H1 (cell line): ENCODE results near the gene FAM219A. TPM values are rescaled to one million over a fixed set of nuclear protein-coding genes. Genes with fewer than 3 reads are reported as not detected.
A peak's percentile ranks its signal among the peaks of the same experiment; 100 is the strongest.

Experiments
- CTCF ChIA-PET: fragments of 300-600 bp; sonication (Branson Sonifier 250); formaldehyde crosslinking; loops from one replicate; lab custom pipeline; 2021; ENCODE audit not compliant: partially characterized antibody; lab: Charles Lee
- POLR2A ChIA-PET: fragments of 300-600 bp; sonication (Branson Sonifier 250); formaldehyde crosslinking; loops from one replicate; lab custom pipeline; 2021; ENCODE audit warnings: inconsistent platforms; ENCODE audit not compliant: partially characterized antibody; lab: Charles Lee
- DNase-seq, 2 experiments: peaks; one replicate each; pipeline versions ENCODE4 v3.0.0 to v3.0.0-alpha.2; 2010 to 2022; ENCODE audit warnings: low spot score in 2 of 2, low read depth in 1 of 2, mixed read lengths in 1 of 2
- FAIRE-seq: peaks from 2 replicates; lab custom pipeline; 2011; peaks lifted over from hg19 to GRCh38; lab: Jason Lieb, UNC
- H2AFZ ChIP-seq: 2 replicates; pipeline ENCODE4 v1.8.1; 2012; ENCODE audit warnings: low read length, inconsistent platforms
- H2AK5ac ChIP-seq: 2 replicates; pipeline ENCODE4 v1.6.1; 2013; ENCODE audit warnings: low read depth, low read length
- H2BK120ac ChIP-seq: replicated peaks from 2 replicates; pipeline ENCODE3; 2013; ENCODE audit warnings: low read depth, low read length, inconsistent platforms
- H2BK12ac ChIP-seq: 2 replicates; pipeline ENCODE4 v1.6.1; 2013; ENCODE audit warnings: low read depth, low read length
- H2BK15ac ChIP-seq: 2 replicates; pipeline ENCODE4 v1.6.1; 2013; ENCODE audit warnings: low read length
- H2BK20ac ChIP-seq: 2 replicates; pipeline ENCODE4 v1.6.1; 2013; ENCODE audit warnings: low read length
- H2BK5ac ChIP-seq: 2 replicates; pipeline ENCODE4 v1.6.1; 2013; ENCODE audit warnings: low read depth, low read length
- H3K14ac ChIP-seq: 2 replicates; pipeline ENCODE4 v1.6.1; 2013; ENCODE audit warnings: inconsistent platforms; ENCODE audit not compliant: insufficient read length
- H3K18ac ChIP-seq: 2 replicates; pipeline ENCODE4 v1.6.1; 2013; ENCODE audit warnings: low read length; ENCODE audit errors: extremely low read depth
- H3K23ac ChIP-seq: 2 replicates; pipeline ENCODE4 v1.6.1; 2013; ENCODE audit warnings: inconsistent platforms; ENCODE audit not compliant: insufficient read length
- H3K23me2 ChIP-seq: 2 replicates; pipeline ENCODE4 v1.6.1; 2013; ENCODE audit warnings: low read depth, low read length
- H3K27ac ChIP-seq: 2 replicates; pipeline ENCODE4 v1.6.1; 2011; ENCODE audit warnings: low read depth, low read length, inconsistent platforms
- H3K27me3 ChIP-seq, 4 experiments: replicated peaks in 1 of 4; 1 replicate in 1 of 4; 2 replicates in 3 of 4; pipeline versions ENCODE4 v1.6.1 to v1.8.1; 2011 to 2013; ENCODE audit warnings: low read length in 3 of 4, mild to moderate bottlenecking in 3 of 4, inconsistent platforms in 2 of 4, mixed read lengths in 2 of 4, moderate library complexity in 1 of 4; ENCODE audit not compliant: control insufficient read depth in 3 of 4, insufficient read depth in 3 of 4; ENCODE audit errors: extremely low read depth in 1 of 4
- H3K36me3 ChIP-seq, 4 experiments: 2 replicates each; pipeline versions ENCODE4 v1.6.1 to v1.8.1; 2011 to 2013; ENCODE audit warnings: mild to moderate bottlenecking in 4 of 4, low read length in 3 of 4, moderate library complexity in 2 of 4, control low read depth in 1 of 4, inconsistent platforms in 1 of 4; ENCODE audit not compliant: insufficient read depth in 4 of 4, control insufficient read depth in 2 of 4
- H3K4ac ChIP-seq: replicated peaks from 2 replicates; pipeline ENCODE3; 2013; ENCODE audit warnings: low read length, low read depth, mixed read lengths, inconsistent platforms; ENCODE audit not compliant: insufficient read length
- H3K4me1 ChIP-seq, 4 experiments: replicated peaks in 1 of 4; 1 replicate in 1 of 4; 2 replicates in 3 of 4; pipeline versions ENCODE4 v1.6.1 to v1.8.1; 2011 to 2013; ENCODE audit warnings: low read length in 3 of 4, inconsistent platforms in 2 of 4, mixed read lengths in 1 of 4; ENCODE audit not compliant: insufficient read depth in 4 of 4, control insufficient read depth in 3 of 4
- H3K4me2 ChIP-seq, 2 experiments: 2 replicates each; pipeline versions ENCODE4 v1.6.1 to v1.8.1; 2011 to 2013; ENCODE audit warnings: low read depth in 2 of 2, low read length in 2 of 2, control low read depth in 1 of 2, inconsistent platforms in 1 of 2, mild to moderate bottlenecking in 1 of 2; ENCODE audit not compliant: insufficient read depth in 1 of 2
- H3K4me3 ChIP-seq, 4 experiments: fragments of 200-600, 300-600 bp in 1 of 4; sonication (generic), shearing (Covaris generic), sonication (Bioruptor Twin) in 1 of 4; 2 replicates each; pipeline versions ENCODE4 v1.5.1 to v1.8.1; 2011 to 2016; ENCODE audit warnings: low read length in 4 of 4, low read depth in 3 of 4, control low read depth in 2 of 4, inconsistent platforms in 2 of 4, mild to moderate bottlenecking in 2 of 4, mixed read lengths in 1 of 4, moderate library complexity in 1 of 4; ENCODE audit not compliant: insufficient read depth in 2 of 4; ENCODE audit errors: extremely low read depth in 1 of 4
- H3K56ac ChIP-seq: replicated peaks from 2 replicates; pipeline ENCODE3; 2013; ENCODE audit warnings: low read depth, mild to moderate bottlenecking, mixed read lengths, low read length, inconsistent platforms; ENCODE audit not compliant: insufficient read length
- H3K79me1 ChIP-seq: 2 replicates; pipeline ENCODE4 v1.6.1; 2013; ENCODE audit warnings: low read depth, low read length, control low read depth
- H3K79me2 ChIP-seq, 2 experiments: 2 replicates each; pipeline versions ENCODE4 v1.6.1 to v1.8.1; 2012 to 2013; ENCODE audit warnings: low read length in 2 of 2, mild to moderate bottlenecking in 2 of 2, inconsistent platforms in 1 of 2; ENCODE audit not compliant: insufficient read depth in 2 of 2, control insufficient read depth in 1 of 2
- H3K9ac ChIP-seq, 4 experiments: replicated peaks in 1 of 4; 1 replicate in 1 of 4; 2 replicates in 3 of 4; pipeline versions ENCODE4 v1.6.1 to v1.8.1; 2011 to 2013; ENCODE audit warnings: low read depth in 3 of 4, low read length in 3 of 4, control low read depth in 2 of 4, mild to moderate bottlenecking in 2 of 4, moderate library complexity in 2 of 4, inconsistent platforms in 1 of 4; ENCODE audit errors: extremely low read depth in 1 of 4
- H3K9me3 ChIP-seq, 2 experiments: 2 replicates each; pipeline versions ENCODE4 v1.6.1 to v1.8.1; 2012 to 2013; ENCODE audit warnings: mild to moderate bottlenecking in 2 of 2, moderate library complexity in 2 of 2, control low read depth in 1 of 2, inconsistent platforms in 1 of 2, low read depth in 1 of 2, low read length in 1 of 2, mixed read lengths in 1 of 2; ENCODE audit not compliant: insufficient read depth in 2 of 2
- H4K20me1 ChIP-seq, 2 experiments: replicated peaks in 1 of 2; 2 replicates each; pipeline versions ENCODE3 to v1.8.1; 2011 to 2013; ENCODE audit warnings: inconsistent platforms in 2 of 2, low read length in 2 of 2, mild to moderate bottlenecking in 1 of 2; ENCODE audit not compliant: insufficient read depth in 2 of 2, control insufficient read depth in 1 of 2
- H4K5ac ChIP-seq: 2 replicates; pipeline ENCODE4 v1.6.1; 2013; ENCODE audit warnings: low read length, low read depth, mixed read lengths, inconsistent platforms; ENCODE audit not compliant: insufficient read length
- H4K8ac ChIP-seq: 2 replicates; pipeline ENCODE4 v1.8.0; 2013; ENCODE audit warnings: mild to moderate bottlenecking, moderate library complexity, low read length, inconsistent platforms; ENCODE audit not compliant: insufficient read depth; ENCODE audit errors: extremely low read depth
- H4K91ac ChIP-seq: replicated peaks from 2 replicates; pipeline ENCODE3; 2013; ENCODE audit warnings: low read length, mixed read lengths, inconsistent platforms; ENCODE audit not compliant: insufficient read length
- RAD21 ChIP-seq, 2 experiments: IDR thresholded peaks in 1 of 2; conservative IDR thresholded peaks in 1 of 2; 2 replicates each; pipeline ENCODE4 v1.6.1; 2011; ENCODE audit warnings: low read depth in 2 of 2, low read length in 2 of 2, improper control_type of control experiment in 1 of 2, inconsistent platforms in 1 of 2, mild to moderate bottlenecking in 1 of 2, moderate library complexity in 1 of 2
- SIN3A ChIP-seq, 2 experiments: IDR thresholded peaks in 1 of 2; conservative IDR thresholded peaks in 1 of 2; 2 replicates each; pipeline ENCODE4 v1.6.1; 2011 to 2012; ENCODE audit warnings: low read length in 2 of 2, improper control_type of control experiment in 1 of 2, low read depth in 1 of 2, mild to moderate bottlenecking in 1 of 2
- TAF1 ChIP-seq: IDR thresholded peaks from 2 replicates; pipeline ENCODE4 v1.6.1; 2011; ENCODE audit warnings: mild to moderate bottlenecking, low read depth, low read length
- WGBS, 2 experiments: shearing (Covaris generic) in 1 of 2; methylation state at CpG; one replicate each; pipeline versions ENCODE4 v1.1.6 to v1.1.7; 2013 to 2015; ENCODE audit warnings: low lambda C conversion rate in 2 of 2, mixed read lengths in 2 of 2, inconsistent platforms in 1 of 2, low coverage in 1 of 2, missing lambda C conversion rate in 1 of 2; ENCODE audit not compliant: insufficient replicate concordance in 2 of 2, insufficient coverage in 1 of 2, insufficient read length in 1 of 2; ENCODE audit errors: extremely low coverage in 1 of 2, missing lambda C conversion rate in 1 of 2; 5-methylcytosine and 5-hydroxymethylcytosine counted together
- polyA plus RNA-seq, 7 experiments: library from polyadenylated mRNA; depleted of rRNA in 3 of 7; stranded (reverse) in 5 of 7; unstranded in 2 of 7; fragments of >200 nt in 5 of 7; fragments of 200-250 nt in 2 of 7; gene quantifications; 1 replicate in 5 of 7; 2 replicates in 1 of 7; 4 replicates in 1 of 7; pipeline versions ENCODE4 v1.2.1 to v1.2.3, GENCODE V29; 2011 to 2013; ENCODE audit warnings: missing spikeins in 2 of 7, mixed read lengths in 2 of 7
- total RNA-seq: library from RNA; stranded (reverse); fragmentation: NEBNext Ultra II Directional; extraction: Animal tissue kit (Norgen Biotek cat#: 25700); gene quantifications from 2 replicates; pipeline ENCODE4 v1.2.1, GENCODE V29; 2021

FAM219A gene
- total and polyA plus RNA-seq, 2 of the 8 experiments (the other 6 are each of a cell fraction or from before 2014, with no cell fraction given): 7.7 to 10.4 TPM

DNA sequence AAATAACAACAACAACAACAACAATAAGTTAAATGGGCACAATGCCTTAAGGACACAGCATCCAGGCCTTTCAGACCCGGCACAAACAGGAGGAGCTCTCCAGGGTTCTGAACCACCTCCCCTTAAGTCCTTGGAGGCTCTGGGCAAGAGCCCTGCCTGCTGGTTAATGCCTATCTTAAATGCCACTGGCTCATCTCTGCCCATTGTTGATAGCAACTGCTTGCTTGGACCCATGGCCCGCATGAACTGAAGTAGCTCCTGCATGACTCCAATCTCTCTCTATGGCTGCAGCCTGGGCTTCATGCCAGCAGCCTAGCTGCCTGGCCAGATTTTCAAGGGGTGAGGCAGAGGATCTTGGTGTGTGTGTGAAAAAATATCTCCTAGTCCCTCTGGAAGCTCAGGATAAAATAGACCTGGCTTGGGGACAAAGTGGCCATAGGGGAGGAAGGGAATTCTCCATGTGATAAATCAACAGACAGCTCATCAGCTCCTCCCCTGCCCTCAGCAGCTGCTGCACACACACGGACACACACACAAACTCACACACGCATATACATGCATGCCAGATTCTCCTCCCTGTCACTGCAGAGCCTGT is 27.4 kb downstream of the FAM219A start:
- Histone ChIP-seq H3K4me1 (no peaks in the 10 kb centered on the region), H2BK5ac (no peak overlapping the region), H3K23me2 (no peaks in the 10 kb centered on the region), H3K9me3 (no peaks in the 10 kb centered on the region), H2AFZ (no peak overlapping the region), H3K18ac (no peak overlapping the region), H2BK12ac (no peak overlapping the region), H3K27me3 (no peaks in the 10 kb centered on the region), H2AK5ac (no peak overlapping the region), H3K9ac (no peak overlapping the region), H3K4me3 (no peak overlapping the region), H3K4me2 (no peak overlapping the region), H3K79me1 (no peaks in the 10 kb centered on the region; the same call in 1 of the 2 replicates), H3K79me2 (no peaks in the 10 kb centered on the region), H3K27ac (no peak overlapping the region), H3K36me3 (no peaks in the 10 kb centered on the region), H3K23ac (no peak overlapping the region), H4K5ac (no peak overlapping the region), H3K14ac (no peak overlapping the region), H2BK15ac (no peak overlapping the region), H4K8ac (no peak overlapping the region), H3K56ac (no peak overlapping the region), H2BK120ac (no peak overlapping the region), H3K4ac (no peak overlapping the region), H4K91ac (no peak overlapping the region), H4K20me1 (peaks cover 0 to 10% of the 10 kb centered on the region in 2 experiments), H2BK20ac (no peak overlapping the region)
- FAIRE-seq: peak; percentile 72
- CTCF ChIA-PET: interaction anchor here (0.7 to 11.7 kb wide), 24 partner anchors 9 to 197 kb away, joined by 3 to 106 read pairs (median 8); no protein-coding TSS in a partner anchor
- TF ChIP-seq TAF1 (no peak), RAD21 (IDR thresholded peaks at IDR 0.05 in 1 of 2, conservative IDR thresholded peaks at IDR 0.05 in 1 of 2; ENCODE audit: low read depth in 2 of 2, low read length in 2 of 2) (peak in 1 of 2 experiments; percentile 8; a peak in 1 of 4 replicates), SIN3A (conservative IDR thresholded peaks at IDR 0.05 in 1 of 2, IDR thresholded peaks at IDR 0.05 in 1 of 2; ENCODE audit: low read depth in 1 of 2, low read length in 2 of 2) (peak; percentile 85; a peak in 2 of 4 replicates)
- peak; percentile 34 to 69 for DNase-seq
- WGBS, 2 experiments: 75% methylated on average over 4 of the region's 4 CpGs; no CpG with 5 or more reads in 1 of the 2 experiments
- POLR2A ChIA-PET: no interaction called here
